ENCODE results near the gene USP54. TPM values are rescaled to one million over a fixed set of nuclear protein-coding genes. Genes with fewer than 3 reads are reported as not detected.

Gene USP54
- total and polyA plus RNA-seq, 9 of the 15 experiments (the other 6 are each of a cell fraction or from before 2014, with no cell fraction given), result 3.8 to 40.1 (median 16.9) TPM

- Histone ChIP-seq H3K4me1 (replicated peaks in 1 of 2; ENCODE audit: control insufficient read depth in 2 of 2, insufficient read depth in 2 of 2, low read length in 2 of 2) (peaks cover 7 to 20% of the 10 kb centered on the region in 2 experiments), H3K9me3 (replicated peaks; ENCODE audit: control insufficient read depth, insufficient read depth, low read depth, low read length) (no peaks in the 10 kb centered on the region), H2AFZ (ENCODE audit: low read depth, low read length) (peak overlapping the region; percentile 61), H3K9ac (ENCODE audit: insufficient read depth in 1 of 2, low read depth in 2 of 2, low read length in 2 of 2) (peak overlapping the region; percentile 8; a peak in 3 of 4 replicates), H3K9me1 (ENCODE audit: control insufficient read depth, insufficient read depth, low read length) (no peaks in the 10 kb centered on the region), H3K36me3 (ENCODE audit: control insufficient read depth, insufficient read depth, low read length) (peaks cover 17% of the 10 kb centered on the region; the same call in 2 of the 3 replicates), H3K4me3 (no peak overlapping the region), H3K4me2 (ENCODE audit: insufficient read depth, low read length) (peak overlapping the region; percentile 50), H3K79me2 (ENCODE audit: control insufficient read depth, insufficient read depth, low read length) (no peaks in the 10 kb centered on the region), H4K20me1 (replicated peaks; ENCODE audit: control insufficient read depth, insufficient read depth, low read length) (no peaks in the 10 kb centered on the region), H3K27ac (ENCODE audit: extremely low read depth, low read depth, low read length) (peak overlapping the region; percentile 41; the same call in 2 of the 3 replicates), H3K27me3 (ENCODE audit: control insufficient read depth in 2 of 2, insufficient read depth in 2 of 2, low read length in 2 of 2) (no peaks in the 10 kb centered on the region)
- CTCF ChIA-PET (ENCODE audit: low intra/inter-chr PET ratio), result no interaction called here
- intact Hi-C loops (cut with micrococcal nuclease), result no loop called here
- ATAC-seq, result peak; percentile 92
- 4% methylated on average over 4 of the region's 4 CpGs for WGBS (ENCODE audit: insufficient coverage, low coverage, missing lambda C conversion rate)
- BruUV-seq (replicated peaks), result TSS peak; percentile 26
- POLR2A ChIA-PET, result interaction anchor here (0.7 to 1.4 kb wide), 8 partner anchors 8 to 224 kb away, joined by 3 to 6 read pairs (median 3); no protein-coding TSS in a partner anchor
- in situ Hi-C loops (cut with MboI), result no loop called here
- FAIRE-seq, result peak; percentile 77
- DNase-seq (ENCODE audit: extremely low read depth in 1 of 4, low spot score in 3 of 4), result peak; percentile 77 to 83 (median 80)
- TF ChIP-seq RAD51 (IDR thresholded peaks at IDR 0.05; ENCODE audit: borderline replicate concordance, low read depth) (peak; percentile 27; the same call in 1 of the 2 replicates), E2F5 (CRISPR knock-in tag; IDR thresholded peaks at IDR 0.05) (no peak), ZNF785 (CRISPR knock-in tag; IDR thresholded peaks at IDR 0.05) (no peak), E4F1 (CRISPR knock-in tag; IDR thresholded peaks at IDR 0.05; ENCODE audit: borderline replicate concordance) (no peak), RCOR1 (IDR thresholded peaks at IDR 0.05; ENCODE audit: borderline replicate concordance in 1 of 2, low read depth in 2 of 2, low read length in 2 of 2) (peak in 1 of 2 experiments; percentile 50; a peak in 2 of 4 replicates), ZBTB17 (CRISPR knock-in tag; IDR thresholded peaks at IDR 0.05) (peak; percentile 21; the same call in 1 of the 2 replicates), BDP1 (IDR thresholded peaks at IDR 0.05; ENCODE audit: insufficient read depth, insufficient read length) (no peak), DMBX1 (CRISPR knock-in tag; IDR thresholded peaks at IDR 0.05; ENCODE audit: borderline replicate concordance) (peak; percentile 80), FOXM1 (IDR thresholded peaks at IDR 0.05; ENCODE audit: low read depth) (no peak), FOXM1 (CRISPR knock-in tag; IDR thresholded peaks at IDR 0.05; ENCODE audit: low read depth) (no peak), TAL1 (IDR thresholded peaks at IDR 0.05) (peak; percentile 64), ZFP36 (IDR thresholded peaks at IDR 0.05; ENCODE audit: low read depth, low read length, partially characterized antibody) (no peak), CC2D1A (IDR thresholded peaks at IDR 0.05) (no peak; the same call in 1 of the 2 replicates), EZH2 (IDR thresholded peaks at IDR 0.05; ENCODE audit: borderline replicate concordance, low read depth, low read length) (no peak), SOX6 (IDR thresholded peaks at IDR 0.05) (peak; percentile 60; the same call in 1 of the 2 replicates), RAD21 (CRISPR knock-in tag; conservative IDR thresholded peaks at IDR 0.05 in 1 of 2, IDR thresholded peaks at IDR 0.05 in 1 of 2) (peak; percentile 12 to 13; a peak in 1 of 4 replicates), TRIM25 (IDR thresholded peaks at IDR 0.05; ENCODE audit: borderline replicate concordance) (no peak)
Measured at GRCh38 chr10:73517166-73517888, 73.8 kb downstream of the USP54 start.

Measured in K562 (cell line).